ENCODE results near the gene CHURC1. TPM values are rescaled to one million over a fixed set of nuclear protein-coding genes. Genes with fewer than 3 reads are reported as not detected.

CHURC1 gene
- total RNA-seq, 4 donors from 2014 or later, result 50.9 to 93.8 (median 87.7) TPM

DNA sequence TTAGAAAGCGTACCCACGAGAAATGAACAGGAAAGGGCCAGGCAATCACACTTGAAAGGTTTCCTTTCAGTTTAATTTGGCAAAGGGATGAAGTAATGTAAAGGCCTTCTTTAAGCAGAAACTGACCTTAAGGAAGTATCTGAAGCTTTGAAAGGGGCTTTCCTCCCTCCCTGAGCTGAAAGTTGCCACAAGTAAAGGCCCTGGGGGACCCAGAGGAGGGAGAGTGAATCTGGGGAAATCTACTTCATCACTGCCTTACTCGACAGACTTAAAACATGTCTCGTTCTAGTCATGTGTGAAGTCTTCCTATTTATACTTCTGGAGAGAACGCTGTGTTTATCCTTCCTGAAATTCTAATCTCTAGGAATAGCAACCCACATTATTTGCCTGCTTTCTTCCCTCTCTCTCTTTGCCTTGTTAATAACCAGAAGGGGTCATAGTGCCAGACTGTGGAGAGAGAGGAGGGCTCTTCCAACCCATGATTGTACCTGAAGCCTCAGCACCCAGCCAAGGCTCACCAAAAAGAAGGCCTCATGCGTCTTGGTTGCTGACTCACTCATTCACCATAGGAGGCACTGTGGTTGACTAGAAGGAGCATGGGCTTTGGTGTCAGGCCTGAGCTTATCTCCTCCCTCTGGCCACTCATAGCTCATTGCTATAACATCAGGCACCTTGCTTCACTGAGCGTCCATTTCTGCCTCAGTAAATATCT is 38.5 kb downstream of the CHURC1 start:
- peaks cover 21% of the 10 kb centered on the region for H3K36me3 ChIP-seq
- H3K27me3 ChIP-seq, result no peaks in the 10 kb centered on the region
- H3K4me1 ChIP-seq, result peaks cover 24% of the 10 kb centered on the region
- H3K4me3 ChIP-seq, result no peak overlapping the region
- no peaks in the 10 kb centered on the region for H3K9me3 ChIP-seq
- DNase-seq (ENCODE audit: low spot score in 2 of 2), result peak; percentile 8 to 10
- 78% methylated on average over 7 of the region's 7 CpGs for WGBS
- TF ChIP-seq EP300 (IDR thresholded peaks at IDR 0.05), result no peak
- TF ChIP-seq POLR2AphosphoS5 (IDR thresholded peaks at IDR 0.05), result no peak
- TF ChIP-seq, protein P1, sequence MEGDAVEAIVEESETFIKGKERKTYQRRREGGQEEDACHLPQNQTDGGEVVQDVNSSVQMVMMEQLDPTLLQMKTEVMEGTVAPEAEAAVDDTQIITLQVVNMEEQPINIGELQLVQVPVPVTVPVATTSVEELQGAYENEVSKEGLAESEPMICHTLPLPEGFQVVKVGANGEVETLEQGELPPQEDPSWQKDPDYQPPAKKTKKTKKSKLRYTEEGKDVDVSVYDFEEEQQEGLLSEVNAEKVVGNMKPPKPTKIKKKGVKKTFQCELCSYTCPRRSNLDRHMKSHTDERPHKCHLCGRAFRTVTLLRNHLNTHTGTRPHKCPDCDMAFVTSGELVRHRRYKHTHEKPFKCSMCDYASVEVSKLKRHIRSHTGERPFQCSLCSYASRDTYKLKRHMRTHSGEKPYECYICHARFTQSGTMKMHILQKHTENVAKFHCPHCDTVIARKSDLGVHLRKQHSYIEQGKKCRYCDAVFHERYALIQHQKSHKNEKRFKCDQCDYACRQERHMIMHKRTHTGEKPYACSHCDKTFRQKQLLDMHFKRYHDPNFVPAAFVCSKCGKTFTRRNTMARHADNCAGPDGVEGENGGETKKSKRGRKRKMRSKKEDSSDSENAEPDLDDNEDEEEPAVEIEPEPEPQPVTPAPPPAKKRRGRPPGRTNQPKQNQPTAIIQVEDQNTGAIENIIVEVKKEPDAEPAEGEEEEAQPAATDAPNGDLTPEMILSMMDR (IDR thresholded peaks at IDR 0.05), result no peak
- H3K27ac ChIP-seq, result no peak overlapping the region

GRCh38 chr14:64953310-64953654 is 39.0 kb downstream of the CHURC1 start:
- 84% methylated on average over 8 of the region's 8 CpGs for WGBS
- Histone ChIP-seq H3K4me1 (peaks cover 24% of the 10 kb centered on the region), H3K27me3 (no peaks in the 10 kb centered on the region), H3K4me3 (no peak overlapping the region), H3K9me3 (no peaks in the 10 kb centered on the region), H3K36me3 (peaks cover 16% of the 10 kb centered on the region), H3K27ac (no peak overlapping the region)
- peak; percentile 41 to 52 for DNase-seq (ENCODE audit: low spot score in 2 of 2)
- TF ChIP-seq POLR2AphosphoS5 (IDR thresholded peaks at IDR 0.05) (no peak), POLR2A (IDR thresholded peaks at IDR 0.05) (no peak), EP300 (IDR thresholded peaks at IDR 0.05) (no peak)
- TF ChIP-seq, protein P1 (IDR thresholded peaks at IDR 0.05), result no peak

- no peaks in the 10 kb centered on the region for H3K27me3 ChIP-seq
- TF ChIP-seq POLR2A (IDR thresholded peaks at IDR 0.05), result no peak
- TF ChIP-seq POLR2AphosphoS5 (IDR thresholded peaks at IDR 0.05), result no peak
- TF ChIP-seq, protein P1 (IDR thresholded peaks at IDR 0.05), result no peak
- TF ChIP-seq EP300 (IDR thresholded peaks at IDR 0.05), result no peak
- WGBS, result 97% methylated on average over 6 of the region's 6 CpGs
These were observed 39.4 kb downstream of the CHURC1 start for GRCh38 chr14:64953661-64954060.

DNA sequence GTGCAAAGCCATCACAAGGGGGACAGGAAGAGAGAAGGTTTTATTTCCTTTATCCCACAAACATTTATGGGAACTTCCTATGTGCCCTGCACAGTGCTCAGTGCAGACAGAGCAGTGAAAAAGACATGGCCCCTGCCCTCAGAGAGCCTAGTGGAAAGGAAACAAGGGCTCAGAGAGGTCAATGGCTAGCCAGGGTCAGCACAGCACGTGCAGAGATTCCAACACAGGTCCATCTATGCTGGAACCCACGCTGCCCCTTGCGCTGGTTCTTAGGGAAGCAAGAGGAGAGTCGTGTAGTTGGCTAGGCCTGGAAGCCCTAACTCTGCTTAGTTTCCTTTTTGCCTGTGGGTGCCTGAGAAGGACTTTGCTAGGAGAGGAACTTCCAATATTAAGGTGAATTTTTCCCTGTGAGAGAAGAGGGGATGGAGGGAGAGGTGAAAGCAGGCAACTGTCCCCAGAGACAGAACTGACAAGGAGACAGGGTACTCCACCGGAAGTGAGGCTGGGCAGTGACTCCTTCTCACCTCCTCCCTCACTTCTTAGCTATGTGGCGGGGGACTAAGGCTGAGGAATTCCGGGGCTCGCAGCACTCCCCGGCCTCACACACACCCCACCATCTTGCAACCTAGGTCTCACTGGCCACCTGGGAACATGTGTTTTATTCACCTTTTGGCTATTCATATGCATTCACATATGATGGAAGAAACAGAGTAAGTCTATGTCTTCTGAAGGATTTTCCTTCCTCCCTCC is 40.4 kb downstream of the CHURC1 start:
- H3K4me3 ChIP-seq, result no peak overlapping the region
- TF ChIP-seq, protein P1 (IDR thresholded peaks at IDR 0.05), result no peak
- peaks cover 33% of the 10 kb centered on the region for H3K4me1 ChIP-seq
- no peaks in the 10 kb centered on the region for H3K27me3 ChIP-seq
- no peaks in the 10 kb centered on the region for H3K9me3 ChIP-seq
- H3K27ac ChIP-seq, result no peak overlapping the region
- H3K36me3 ChIP-seq, result peaks cover 7% of the 10 kb centered on the region
- peak; percentile 26 to 50 for DNase-seq (ENCODE audit: low spot score in 2 of 2)
- WGBS, result 92% methylated on average over 9 of the region's 9 CpGs

More at GRCh38 chr14:64953661-64954060, 39.4 kb downstream of the CHURC1 start:
- H3K9me3 ChIP-seq, result no peaks in the 10 kb centered on the region
- H3K36me3 ChIP-seq, result peaks cover 12% of the 10 kb centered on the region
- H3K4me1 ChIP-seq, result peaks cover 27% of the 10 kb centered on the region
- H3K27ac ChIP-seq, result no peak overlapping the region
- DNase-seq (ENCODE audit: low spot score in 2 of 2), result peak; percentile 15 to 16
- H3K4me3 ChIP-seq, result no peak overlapping the region

GRCh38 chr14:64955297-64955696 is 41.0 kb downstream of the CHURC1 start:
- TF ChIP-seq POLR2AphosphoS5 (IDR thresholded peaks at IDR 0.05) (no peak), EP300 (IDR thresholded peaks at IDR 0.05) (no peak), POLR2A (IDR thresholded peaks at IDR 0.05) (no peak)
- TF ChIP-seq, protein P1 (IDR thresholded peaks at IDR 0.05), result no peak
- DNase-seq (ENCODE audit: low spot score in 2 of 2), result peak; percentile 44 to 69
- H3K4me1 ChIP-seq, result peaks cover 39% of the 10 kb centered on the region
- peaks cover 7% of the 10 kb centered on the region for H3K36me3 ChIP-seq
- H3K27ac ChIP-seq, result no peak overlapping the region
- WGBS, result 86% methylated on average over 6 of the region's 6 CpGs
- no peaks in the 10 kb centered on the region for H3K9me3 ChIP-seq
- no peak overlapping the region for H3K4me3 ChIP-seq
- no peaks in the 10 kb centered on the region for H3K27me3 ChIP-seq
